ENCODE data around the gene ALAS2. TPM values are rescaled to one million over a fixed set of nuclear protein-coding genes. Genes with fewer than 3 reads are reported as not detected.

Gene ALAS2
- total RNA-seq, 2 donors from 2014 or later = not detected

DNA sequence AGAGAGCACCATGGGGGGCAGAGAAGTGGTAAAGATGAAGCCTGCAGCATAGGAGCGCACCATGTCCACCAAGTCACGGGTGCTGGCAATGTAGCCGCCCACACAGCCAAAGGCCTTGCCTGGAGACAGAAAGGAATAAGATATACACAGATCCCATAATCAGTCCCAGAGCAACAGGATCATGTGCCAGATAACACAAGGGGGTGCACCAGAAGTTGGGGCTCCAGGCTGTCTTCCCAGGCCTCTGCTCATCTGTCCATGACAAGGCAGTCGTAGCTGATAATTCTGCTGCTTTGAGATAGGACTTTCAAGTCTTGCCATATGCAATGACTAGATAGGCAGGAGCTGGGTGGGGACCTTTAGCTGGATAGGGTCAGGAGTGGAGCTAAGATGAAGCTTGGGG lies 15.9 kb downstream of the ALAS2 start:
- intact Hi-C loops (cut with DNase I) = no loop called here
- no peaks in the 10 kb centered on the region for H3K9me3 ChIP-seq
- H3K4me1 ChIP-seq (replicated peaks) = no peaks in the 10 kb centered on the region
- WGBS = 98% methylated on average over 4 of the region's 4 CpGs
- no peak overlapping the region for H3K4me3 ChIP-seq
- no peaks in the 10 kb centered on the region for H3K36me3 ChIP-seq
- no peak overlapping the region for H3K27ac ChIP-seq
- no peak for TF ChIP-seq POLR2A (IDR thresholded peaks at IDR 0.05)
- no peak for TF ChIP-seq POLR2AphosphoS5 (IDR thresholded peaks at IDR 0.05)
- no peak for TF ChIP-seq CTCF (IDR thresholded peaks at IDR 0.05)
- no peak for DNase-seq (ENCODE audit: low spot score)
- no peaks in the 10 kb centered on the region for H3K27me3 ChIP-seq (replicated peaks; ENCODE audit: insufficient read depth)

DNA sequence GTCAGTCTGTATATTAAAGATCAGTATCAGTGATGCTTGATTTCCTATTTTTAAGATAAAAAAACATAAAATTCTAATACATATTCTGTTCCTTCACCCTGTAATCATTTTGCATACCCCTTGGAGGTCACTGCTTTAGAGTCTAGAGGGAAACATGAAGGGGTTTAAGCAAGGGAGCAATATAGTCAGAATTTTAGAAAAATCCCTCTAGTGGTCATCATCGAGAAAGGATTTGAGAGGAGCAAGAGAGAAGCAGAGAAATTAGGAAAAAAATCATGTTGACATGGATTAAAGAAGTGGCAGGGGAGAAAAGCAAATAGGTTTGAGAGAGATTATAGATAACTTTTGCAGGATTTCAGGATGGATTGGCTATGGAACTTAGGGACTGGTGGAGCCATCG lies 19.5 kb downstream of the ALAS2 start:
- DNase-seq (ENCODE audit: low spot score) = no peak
- H3K9me3 ChIP-seq = no peaks in the 10 kb centered on the region
- H3K27me3 ChIP-seq (replicated peaks; ENCODE audit: insufficient read depth) = no peaks in the 10 kb centered on the region
- H3K36me3 ChIP-seq = no peaks in the 10 kb centered on the region
- no peak overlapping the region for H3K4me3 ChIP-seq
- intact Hi-C loops (cut with DNase I) = no loop called here
- no peaks in the 10 kb centered on the region for H3K4me1 ChIP-seq (replicated peaks)
- 35% methylated on average over 2 of the region's 2 CpGs for WGBS
- TF ChIP-seq POLR2A (IDR thresholded peaks at IDR 0.05) = no peak
- no peak for TF ChIP-seq CTCF (IDR thresholded peaks at IDR 0.05)
- TF ChIP-seq POLR2AphosphoS5 (IDR thresholded peaks at IDR 0.05) = no peak
- H3K27ac ChIP-seq = no peak overlapping the region

DNA sequence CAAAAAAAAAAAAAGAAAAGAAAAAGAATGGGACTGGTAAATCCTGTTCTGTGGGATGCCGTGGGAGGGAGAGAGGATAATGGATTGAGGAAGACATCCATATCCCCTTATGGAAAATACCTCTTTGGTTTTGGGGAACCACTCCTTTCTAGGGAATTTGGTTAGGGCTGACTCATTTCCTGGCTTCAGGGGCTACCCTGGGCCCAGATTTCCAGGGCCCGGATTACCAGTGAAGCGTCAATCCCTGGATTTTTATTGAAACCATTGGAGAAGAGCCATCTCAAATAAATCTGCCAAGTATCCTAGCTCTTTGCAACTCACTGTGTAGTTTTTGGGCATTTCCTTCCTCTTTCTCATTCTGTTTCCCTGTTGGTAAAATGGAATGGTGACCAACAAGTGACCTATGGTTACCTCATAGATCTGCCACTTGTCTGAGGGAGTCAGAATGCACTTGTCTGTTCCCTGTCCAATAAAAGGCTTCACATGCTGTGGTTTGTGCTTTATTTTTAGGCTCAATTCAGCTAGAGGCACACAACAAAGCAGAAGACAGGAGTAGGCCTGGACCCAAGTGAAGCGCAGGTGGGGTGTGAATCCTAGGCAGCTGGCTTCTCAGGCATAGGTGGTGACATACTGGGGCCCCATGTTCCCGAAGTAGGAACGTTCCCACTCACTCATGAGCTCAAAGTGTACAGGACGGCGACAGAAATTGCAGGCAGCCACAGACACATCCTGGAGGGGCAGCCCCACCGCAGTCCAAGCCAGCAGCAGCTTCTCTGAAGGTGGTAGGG lies 22.0 kb downstream of the ALAS2 start:
- H3K9me3 ChIP-seq = no peaks in the 10 kb centered on the region
- intact Hi-C loops (cut with DNase I) = no loop called here
- H3K4me3 ChIP-seq = no peak overlapping the region
- H3K4me1 ChIP-seq (replicated peaks) = no peaks in the 10 kb centered on the region
- H3K27me3 ChIP-seq (replicated peaks; ENCODE audit: insufficient read depth) = no peaks in the 10 kb centered on the region
- DNase-seq (ENCODE audit: low spot score) = no peak
- WGBS = 29% methylated on average over 4 of the region's 9 CpGs
- TF ChIP-seq CTCF (IDR thresholded peaks at IDR 0.05) (no peak), POLR2AphosphoS5 (IDR thresholded peaks at IDR 0.05) (no peak), POLR2A (IDR thresholded peaks at IDR 0.05) (no peak)
- no peak overlapping the region for H3K27ac ChIP-seq
- H3K36me3 ChIP-seq = no peaks in the 10 kb centered on the region

DNA sequence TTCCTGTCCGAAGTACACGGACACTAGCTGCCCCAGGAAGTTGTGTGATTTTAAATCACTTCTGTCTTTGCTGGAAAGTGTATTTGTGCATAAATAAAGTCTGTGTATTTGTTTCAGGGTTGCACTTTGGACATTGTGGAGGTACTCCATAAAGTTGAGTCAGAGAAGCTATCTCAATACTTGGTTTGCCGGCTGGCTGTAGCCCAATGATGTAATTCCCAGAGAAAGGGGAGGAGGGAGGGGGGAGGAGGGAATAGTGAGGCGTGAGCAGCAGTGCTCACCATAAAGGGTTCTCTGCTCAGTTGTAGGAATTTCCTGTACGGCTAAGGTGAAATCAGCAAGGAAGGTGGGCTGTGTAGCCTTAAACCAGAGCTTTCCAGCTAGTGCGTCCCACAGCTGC lies 23.1 kb downstream of the ALAS2 start:
- intact Hi-C loops (cut with DNase I) = no loop called here
- Histone ChIP-seq H3K9me3 (no peaks in the 10 kb centered on the region), H3K4me1 (replicated peaks) (no peaks in the 10 kb centered on the region), H3K27me3 (replicated peaks; ENCODE audit: insufficient read depth) (no peaks in the 10 kb centered on the region), H3K4me3 (no peak overlapping the region), H3K27ac (no peak overlapping the region), H3K36me3 (no peaks in the 10 kb centered on the region)
- WGBS = 58% methylated on average over 6 of the region's 6 CpGs
- TF ChIP-seq POLR2AphosphoS5 (IDR thresholded peaks at IDR 0.05) (no peak), CTCF (IDR thresholded peaks at IDR 0.05) (no peak), POLR2A (IDR thresholded peaks at IDR 0.05) (no peak)
- no peak for DNase-seq (ENCODE audit: low spot score)

Measured in prostate gland (tissue), 2 donors.